ENCODE results near the gene ODAD3. TPM values are rescaled to one million over a fixed set of nuclear protein-coding genes. Genes with fewer than 3 reads are reported as not detected.

ODAD3 gene
- total and polyA plus RNA-seq, 8 donors, result 0.38 to 0.92 (median 0.62) TPM; not detected in 5

DNA sequence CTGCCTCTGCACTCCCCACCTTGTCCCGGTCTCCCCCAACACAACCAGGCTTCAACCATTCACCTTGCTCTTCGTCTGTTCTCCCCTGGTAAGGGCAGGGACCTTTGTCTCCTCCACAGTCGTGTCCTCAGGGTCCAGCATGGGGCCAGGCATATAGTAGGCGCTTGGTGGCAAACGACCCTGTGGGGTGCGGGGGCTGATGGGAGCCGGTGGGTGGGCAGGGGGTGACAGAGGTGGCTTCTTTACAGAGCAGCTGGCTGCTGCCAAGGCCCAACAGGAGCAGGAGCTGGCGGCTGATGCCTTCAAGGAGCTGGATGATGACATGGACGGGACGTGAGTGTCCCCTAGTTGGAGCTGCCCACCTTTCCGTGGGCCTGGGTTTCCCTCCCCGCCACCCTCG is 10.2 kb upstream of the ODAD3 start:
- TF ChIP-seq, protein P1, sequence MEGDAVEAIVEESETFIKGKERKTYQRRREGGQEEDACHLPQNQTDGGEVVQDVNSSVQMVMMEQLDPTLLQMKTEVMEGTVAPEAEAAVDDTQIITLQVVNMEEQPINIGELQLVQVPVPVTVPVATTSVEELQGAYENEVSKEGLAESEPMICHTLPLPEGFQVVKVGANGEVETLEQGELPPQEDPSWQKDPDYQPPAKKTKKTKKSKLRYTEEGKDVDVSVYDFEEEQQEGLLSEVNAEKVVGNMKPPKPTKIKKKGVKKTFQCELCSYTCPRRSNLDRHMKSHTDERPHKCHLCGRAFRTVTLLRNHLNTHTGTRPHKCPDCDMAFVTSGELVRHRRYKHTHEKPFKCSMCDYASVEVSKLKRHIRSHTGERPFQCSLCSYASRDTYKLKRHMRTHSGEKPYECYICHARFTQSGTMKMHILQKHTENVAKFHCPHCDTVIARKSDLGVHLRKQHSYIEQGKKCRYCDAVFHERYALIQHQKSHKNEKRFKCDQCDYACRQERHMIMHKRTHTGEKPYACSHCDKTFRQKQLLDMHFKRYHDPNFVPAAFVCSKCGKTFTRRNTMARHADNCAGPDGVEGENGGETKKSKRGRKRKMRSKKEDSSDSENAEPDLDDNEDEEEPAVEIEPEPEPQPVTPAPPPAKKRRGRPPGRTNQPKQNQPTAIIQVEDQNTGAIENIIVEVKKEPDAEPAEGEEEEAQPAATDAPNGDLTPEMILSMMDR (IDR thresholded peaks at IDR 0.05), result no peak
- TF ChIP-seq POLR2A (IDR thresholded peaks at IDR 0.05) (no peak), EP300 (IDR thresholded peaks at IDR 0.05) (no peak), POLR2AphosphoS5 (IDR thresholded peaks at IDR 0.05) (no peak)
- no peak for DNase-seq
- WGBS, 5 donors, result 88 to 92% (median 90%) methylated on average over 6 to 13 of the region's 13 CpGs
- Histone ChIP-seq H3K4me1 (peaks cover 0 to 7% (median 2%) of the 10 kb centered on the region in 4 donors), H3K27ac (no peak overlapping the region), H3K4me3 (no peak overlapping the region), H3K27me3 (no peaks in the 10 kb centered on the region), H3K36me3 (peaks cover 77 to 100% (median 100%) of the 10 kb centered on the region in 4 donors), H3K9me3 (no peaks in the 10 kb centered on the region)
- intact Hi-C loops (cut with DNase I; ENCODE audit: low total_unique reads), result loop anchor here (10.0 kb wide), 1 partner anchor 150 kb away; the partner anchor contains the start of gene TSPAN16

DNA sequence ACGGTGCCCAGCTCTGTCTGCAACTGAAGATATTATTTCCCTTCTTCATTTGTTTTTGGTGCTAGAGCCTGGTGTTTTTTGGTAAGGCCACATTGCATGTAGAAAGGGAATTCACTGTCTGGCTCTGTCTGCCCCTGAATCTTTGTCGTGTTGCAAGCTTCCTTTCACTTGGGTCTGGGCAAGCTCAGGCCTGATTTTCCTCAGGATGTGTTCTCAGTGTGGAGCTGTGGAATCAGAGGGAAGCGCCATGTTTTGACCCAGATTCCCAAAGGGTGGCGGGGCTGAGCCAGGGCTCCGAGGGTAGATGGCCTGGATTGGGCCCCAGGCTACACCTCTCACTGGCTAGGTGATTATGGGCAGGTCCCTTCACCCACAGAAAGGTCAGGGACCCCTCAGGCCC is 9.1 kb upstream of the ODAD3 start:
- Histone ChIP-seq H3K27me3 (no peaks in the 10 kb centered on the region), H3K4me3 (no peak overlapping the region), H3K4me1 (peaks cover 0 to 7% (median 2%) of the 10 kb centered on the region in 4 donors), H3K36me3 (peaks cover 75 to 100% (median 98%) of the 10 kb centered on the region in 4 donors), H3K27ac (no peak overlapping the region), H3K9me3 (no peaks in the 10 kb centered on the region)
- DNase-seq, result no peak
- no peak for TF ChIP-seq POLR2AphosphoS5 (IDR thresholded peaks at IDR 0.05)
- TF ChIP-seq EP300 (IDR thresholded peaks at IDR 0.05), result no peak
- TF ChIP-seq, protein P1 (IDR thresholded peaks at IDR 0.05), result no peak
- no peak for TF ChIP-seq POLR2A (IDR thresholded peaks at IDR 0.05)
- 74 to 90% (median 83%) methylated on average over 5 of the region's 5 CpGs for WGBS, 5 donors
- intact Hi-C loops (cut with DNase I; ENCODE audit: low total_unique reads), result loop anchor here (10.0 kb wide), 1 partner anchor 149 kb away; the partner anchor contains the start of gene TSPAN16

GRCh38 chr19:11437955-11438354 is 3.0 kb upstream of the ODAD3 start:
- no peaks in the 10 kb centered on the region for H3K9me3 ChIP-seq
- no peak overlapping the region for H3K4me3 ChIP-seq
- H3K4me1 ChIP-seq, result peaks cover 15 to 27% (median 23%) of the 10 kb centered on the region in 4 donors
- WGBS, 5 donors, result 88 to 95% (median 89%) methylated on average over 9 of the region's 9 CpGs
- intact Hi-C loops (cut with DNase I; ENCODE audit: low total_unique reads), result no loop called here
- no peak overlapping the region for H3K27ac ChIP-seq
- DNase-seq, result no peak
- peaks cover 52 to 67% (median 63%) of the 10 kb centered on the region in 4 donors for H3K36me3 ChIP-seq
- no peaks in the 10 kb centered on the region for H3K27me3 ChIP-seq
- TF ChIP-seq POLR2AphosphoS5 (IDR thresholded peaks at IDR 0.05), result no peak
- TF ChIP-seq, protein P1 (IDR thresholded peaks at IDR 0.05), result no peak
- no peak for TF ChIP-seq EP300 (IDR thresholded peaks at IDR 0.05)
- TF ChIP-seq POLR2A (IDR thresholded peaks at IDR 0.05), result no peak

DNA sequence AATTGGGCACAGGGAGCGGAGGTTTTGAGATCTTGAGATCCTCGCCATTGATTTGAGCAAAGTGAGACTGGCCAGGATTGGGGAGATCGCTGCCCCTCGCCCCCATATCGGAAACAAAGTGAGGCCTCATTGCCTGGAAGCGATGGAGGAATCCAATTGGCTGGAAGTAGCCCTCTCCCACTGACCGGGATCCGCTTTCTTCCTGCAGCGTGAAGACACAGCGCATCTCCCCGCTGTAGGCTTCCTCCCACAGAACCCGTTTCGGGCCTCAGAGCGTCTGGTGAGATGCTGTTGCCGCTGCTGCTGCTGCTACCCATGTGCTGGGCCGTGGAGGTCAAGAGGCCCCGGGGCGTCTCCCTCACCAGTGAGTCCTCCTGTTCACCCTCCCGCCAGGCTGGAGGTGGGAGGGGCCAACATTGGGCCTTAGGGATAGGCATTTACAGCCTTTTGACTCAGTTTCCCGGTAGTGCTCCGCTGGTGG is 952 bp upstream of the ODAD3 start:
- Histone ChIP-seq H3K9me3 (no peaks in the 10 kb centered on the region), H3K4me3 (peak overlapping the region; percentile 73 to 88 (median 77)), H3K4me1 (peaks cover 15 to 27% (median 23%) of the 10 kb centered on the region in 4 donors), H3K27me3 (no peaks in the 10 kb centered on the region), H3K36me3 (peaks cover 33 to 46% (median 42%) of the 10 kb centered on the region in 4 donors), H3K27ac (peak overlapping the region; percentile 44 to 90 (median 83))
- peak in 1 of 2 donors; percentile 53 for DNase-seq
- TF ChIP-seq POLR2AphosphoS5 (IDR thresholded peaks at IDR 0.05) (no peak), EP300 (IDR thresholded peaks at IDR 0.05) (no peak), POLR2A (IDR thresholded peaks at IDR 0.05) (no peak)
- TF ChIP-seq, protein P1 (IDR thresholded peaks at IDR 0.05), result no peak
- intact Hi-C loops (cut with DNase I; ENCODE audit: low total_unique reads), result no loop called here
- 1 to 10% (median 4%) methylated on average over 9 to 21 of the region's 21 CpGs for WGBS, 5 donors

All from stomach (tissue), 9 donors.